ENCODE data around the gene CAMK1D. TPM values are rescaled to one million over a fixed set of nuclear protein-coding genes. Genes with fewer than 3 reads are reported as not detected.

The CAMK1D gene
- total and polyA plus RNA-seq, 2 donors (not counting 3 experiments of a cell fraction or from before 2014, with no cell fraction given), result 0.37 to 4.2 TPM

DNA sequence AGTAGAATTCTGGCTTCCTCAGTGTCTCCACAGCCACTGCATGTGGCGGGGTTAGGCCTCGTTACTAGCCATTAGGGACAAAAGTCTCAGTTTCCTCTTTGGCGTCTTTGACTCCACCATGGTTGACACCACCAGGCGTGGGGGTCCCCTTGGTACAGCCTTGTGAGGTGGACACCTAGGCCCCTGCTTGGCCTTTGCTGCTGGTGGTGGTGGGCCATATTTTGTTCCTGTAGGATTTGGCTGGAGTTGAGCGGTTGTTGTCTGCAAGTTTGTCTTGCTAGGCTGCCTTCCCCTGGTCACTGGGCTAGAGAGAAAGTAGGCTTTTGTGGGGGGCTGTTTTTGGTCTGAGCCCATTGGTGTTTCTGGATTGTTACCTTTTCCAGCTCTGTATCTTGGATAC lies 272.7 kb downstream of the CAMK1D start:
- BruUV-seq (replicated peaks), result no TSS peak
- H3K27ac ChIP-seq (ENCODE audit: insufficient read depth, low read depth, low read length), result no peak overlapping the region
- no peaks in the 10 kb centered on the region for H3K36me3 ChIP-seq (ENCODE audit: control insufficient read depth in 2 of 2, extremely low read depth in 1 of 2, insufficient read depth in 2 of 2, low read length in 2 of 2)
- FAIRE-seq (no peak), DNase-seq (ENCODE audit: low read depth, low spot score) (no peak)
- H3K9ac ChIP-seq (replicated peaks; ENCODE audit: extremely low read depth, insufficient read depth, low read length), result no peak overlapping the region
- no peaks in the 10 kb centered on the region for H3K4me1 ChIP-seq (ENCODE audit: control insufficient read depth, extremely low read depth, insufficient read depth, low read length)
- H3K9me1 ChIP-seq (replicated peaks; ENCODE audit: control insufficient read depth, extremely low read depth, insufficient read depth, low read length), result no peaks in the 10 kb centered on the region
- no peak overlapping the region for H2AFZ ChIP-seq (ENCODE audit: low read depth, low read length)
- no peak for TF ChIP-seq FOS (IDR thresholded peaks at IDR 0.05; ENCODE audit: borderline replicate concordance, insufficient read depth, low read length)
- TF ChIP-seq MYC (IDR thresholded peaks at IDR 0.05; ENCODE audit: low read depth, low read length), result no peak
- TF ChIP-seq CTCF (IDR thresholded peaks at IDR 0.05; ENCODE audit: extremely low read depth in 1 of 2, insufficient read depth in 1 of 2, low read depth in 1 of 2, low read length in 2 of 2), result no peak
- no peak for TF ChIP-seq EZH2 (IDR thresholded peaks at IDR 0.05; ENCODE audit: borderline replicate concordance, low read depth, low read length, severe bottlenecking)
- no peak for TF ChIP-seq POLR2A (IDR thresholded peaks at IDR 0.05; ENCODE audit: low read depth, low read length)
- no peak for TF ChIP-seq MAX (IDR thresholded peaks at IDR 0.05; ENCODE audit: insufficient read depth, insufficient read length)
- TF ChIP-seq GATA2 (IDR thresholded peaks at IDR 0.05; ENCODE audit: insufficient read depth, insufficient read length, low read depth, low read length), result no peak
- TF ChIP-seq POLR2AphosphoS5 (IDR thresholded peaks at IDR 0.05; ENCODE audit: insufficient read depth, low read depth, low read length), result no peak
- TF ChIP-seq JUN (IDR thresholded peaks at IDR 0.05; ENCODE audit: borderline replicate concordance, insufficient read depth, insufficient read length, low read depth), result no peak
- intact Hi-C loops (cut with micrococcal nuclease) (no loop called here), dilution Hi-C loops (cut with MboI; ENCODE audit: extremely low pct_ligation_motif_present, low sequenced_read_pairs) (no loop called here)
- H3K4me3 ChIP-seq (replicated peaks in 1 of 3; ENCODE audit: insufficient read depth in 1 of 3, low read depth in 1 of 3, low read length in 3 of 3), result no peak overlapping the region
- ChIA-PET CTCF (no interaction called here), POLR2A (interaction anchor here (0.6 kb wide), 1 partner anchor 25 kb away, joined by 9 read pairs; no protein-coding TSS in a partner anchor)
- H3K4me2 ChIP-seq (ENCODE audit: insufficient read depth, low read length), result no peak overlapping the region
- H4K20me1 ChIP-seq (replicated peaks; ENCODE audit: control insufficient read depth, extremely low read depth, insufficient read depth, low read length), result no peaks in the 10 kb centered on the region
- H3K27me3 ChIP-seq (ENCODE audit: control insufficient read depth in 2 of 2, insufficient read depth in 2 of 2, low read length in 2 of 2), result no peaks in the 10 kb centered on the region
- no peaks in the 10 kb centered on the region for H3K79me2 ChIP-seq (ENCODE audit: control insufficient read depth, insufficient read depth, low read length)
- H3K9me3 ChIP-seq (replicated peaks; ENCODE audit: control insufficient read depth, insufficient read depth, low read length), result no peaks in the 10 kb centered on the region

Measured in endothelial cell of umbilical vein (primary cell).